Right ventricle myocardium superior (tissue), 1 donor: Measurements from ENCODE around the gene RPS27L. TPM values are rescaled to one million over a fixed set of nuclear protein-coding genes. Genes with fewer than 3 reads are reported as not detected.
"Not testable (repeated sequence)": the region's sequence is repeated elsewhere in the genome, so short reads cannot be mapped to it uniquely, and the experiment has no call there.

Experiments used
- ATAC-seq: fragments of 200-7000 bp; cut with Tn5 transposase; one replicate; pipeline ENCODE4 v1.9.1; 2020; ENCODE audit warnings: mild to moderate bottlenecking; ENCODE audit not compliant: poor library complexity
- DNase-seq: peaks from one replicate; pipeline ENCODE4 v3.0.0-alpha.2; 2020
- intact Hi-C: fragments of 100-400 bp; cut with DNase I; formaldehyde crosslinking; loops from one replicate; pipeline ENCODE4 v1.11.2; 2022
- total RNA-seq: library from RNA; stranded (reverse); fragmentation: NEBNext Ultra II Directional; extraction: Animal tissue kit (Norgen Biotek cat#: 25700); gene quantifications from one replicate; pipeline ENCODE4 v1.2.1, GENCODE V29; 2021
- donor health status: DM: no; HTN: yes; CAD: no; lungs with severe emphysema.

Gene RPS27L
- total RNA-seq, 1 donor from 2014 or later: 179 TPM

- ATAC-seq (no peak), DNase-seq (no peak)
- intact Hi-C loops: no loop called here
Observed at GRCh38 chr15:63110428-63111026, 46.8 kb downstream of the RPS27L start.

DNA sequence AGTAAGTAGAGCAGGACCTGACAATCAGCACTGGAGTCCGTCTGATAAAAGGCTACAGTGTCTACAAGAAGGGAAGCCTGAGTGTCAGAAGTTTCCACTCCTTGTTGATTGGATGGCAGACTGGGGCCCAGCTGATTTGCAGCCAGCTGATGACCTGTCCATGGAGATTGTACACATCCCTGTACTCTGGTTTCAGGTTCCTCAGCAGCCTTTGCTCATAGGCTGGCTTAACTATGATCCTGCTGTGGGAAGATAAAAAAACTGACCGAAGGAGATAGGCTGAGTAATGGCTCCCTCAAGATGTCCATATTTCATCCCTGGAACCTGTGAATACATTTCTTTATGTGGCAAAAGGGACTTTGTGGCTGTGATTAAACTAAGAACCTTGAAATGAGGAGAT lies 47.4 kb downstream of the RPS27L start:
- no peak for ATAC-seq
- no peak for DNase-seq

DNA sequence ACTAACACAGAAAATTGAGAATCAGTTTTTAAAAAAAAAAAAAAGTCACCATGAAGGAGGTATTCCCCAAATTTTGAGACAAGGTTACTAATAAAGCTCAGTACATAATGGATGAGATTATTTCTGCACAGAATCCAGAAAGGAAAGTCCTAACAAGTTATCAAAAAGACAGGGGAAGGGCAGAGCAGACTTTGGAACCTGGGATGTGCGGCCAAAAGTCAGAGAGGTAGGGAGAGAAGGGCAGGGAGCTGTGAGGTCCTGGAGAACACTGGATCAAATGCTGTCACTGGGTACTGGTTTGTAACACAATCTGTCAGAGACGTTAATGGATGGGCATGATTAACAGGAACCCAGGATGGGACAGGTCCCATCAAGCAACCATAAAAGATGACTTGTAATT lies 47.8 kb downstream of the RPS27L start:
- DNase-seq (no peak), ATAC-seq (no peak)
- intact Hi-C loops: no loop called here

More for the DNA sequence above, 47.4 kb downstream of the RPS27L start:
- intact Hi-C loops: no loop called here

- intact Hi-C loops: no loop called here
- ATAC-seq (no peak), DNase-seq (no peak)
Observed at GRCh38 chr15:63107895-63108546, 49.3 kb downstream of the RPS27L start.

DNA sequence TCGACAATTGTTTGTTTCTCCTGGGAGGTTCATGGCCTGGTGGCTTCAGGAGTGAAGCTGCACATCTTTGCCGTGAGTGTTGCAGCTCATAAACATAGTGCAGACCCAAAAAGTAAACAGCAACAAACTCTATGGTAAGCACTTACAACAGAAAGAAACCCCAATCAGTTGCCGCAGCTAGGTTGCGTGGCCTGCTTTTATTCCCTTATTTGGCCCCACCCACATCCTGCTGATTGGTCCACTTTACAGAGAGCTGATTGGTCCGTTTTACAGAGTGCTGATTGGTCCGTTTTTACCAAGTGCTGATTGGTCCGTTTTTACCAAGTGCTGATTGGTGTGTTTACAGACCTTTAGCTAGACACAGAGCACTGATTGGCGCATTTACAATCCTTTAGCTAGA lies 51.9 kb downstream of the RPS27L start:
- intact Hi-C loops, DNase-seq, ATAC-seq: not testable (repeated sequence)

GRCh38 chr15:63104727-63105126 lies 52.5 kb downstream of the RPS27L start:
- ATAC-seq (no peak), DNase-seq (no peak)
- intact Hi-C loops: loop anchor here (5.0 kb wide), 1 partner anchor 252 kb away; no protein-coding TSS in a partner anchor

DNA sequence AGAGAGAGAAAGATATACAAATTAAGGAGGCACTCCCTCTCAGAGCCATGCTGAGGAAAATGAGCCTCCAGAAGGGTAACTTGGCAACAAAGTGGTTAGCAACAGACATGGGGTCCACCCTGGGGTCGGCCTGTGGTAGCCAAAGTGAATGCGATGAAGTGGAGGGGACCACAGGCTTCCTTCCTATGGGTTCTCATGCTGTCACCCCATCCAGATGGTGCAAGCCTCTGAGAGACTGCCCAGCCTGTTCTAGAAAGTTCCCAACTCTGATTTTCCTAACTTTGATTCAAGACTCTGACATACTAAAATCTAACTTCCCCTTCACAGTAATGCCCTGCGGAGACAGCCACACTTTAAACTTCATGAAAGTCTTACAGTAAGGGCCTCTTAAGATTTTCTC lies 53.9 kb downstream of the RPS27L start:
- intact Hi-C loops: loop anchor here (5.0 kb wide), 1 partner anchor 251 kb away; no protein-coding TSS in a partner anchor
- ATAC-seq (no peak), DNase-seq (no peak)

DNA sequence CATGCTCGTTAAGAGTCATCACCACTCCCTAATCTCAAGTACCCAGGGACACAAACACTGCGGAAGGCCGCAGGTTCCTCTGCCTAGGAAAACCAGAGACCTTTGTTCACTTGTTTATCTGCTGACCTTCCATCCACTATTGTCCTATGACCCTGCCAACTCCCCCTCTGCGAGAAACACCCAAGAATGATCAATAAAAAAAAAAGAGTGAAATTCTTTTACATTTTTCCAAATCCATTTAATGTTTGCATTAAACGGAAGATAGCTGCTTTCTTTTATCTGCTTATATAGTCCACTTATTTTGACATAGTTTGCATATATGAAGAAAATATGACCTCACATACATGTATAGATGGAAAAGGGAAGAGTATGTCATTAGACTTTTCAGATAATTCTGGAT lies 57.7 kb downstream of the RPS27L start:
- intact Hi-C loops, ATAC-seq, DNase-seq: not testable (repeated sequence)

GRCh38 chr15:63098901-63099300 lies 58.4 kb downstream of the RPS27L start:
- DNase-seq, intact Hi-C loops, ATAC-seq: not testable (repeated sequence)

Other genes starting within 250 kb of the RPS27L start
- gene TPM1, start 114.7 kb downstream of the RPS27L start, total RNA-seq: 12,703 TPM
- 29.9 TPM for gene LACTB, start 35.6 kb downstream of the RPS27L start, total RNA-seq
- gene RAB8B, start 32.1 kb upstream of the RPS27L start, total RNA-seq: 10.0 TPM
- 7.1 TPM for gene APH1B, start 120.1 kb upstream of the RPS27L start, total RNA-seq
- gene CA12, start 224.4 kb upstream of the RPS27L start, total RNA-seq: 0.27 TPM